DND-41 (cell line): ENCODE measurements around the gene TNS1.

Experiments
- CTCF ChIP-seq: IDR thresholded peaks from 2 replicates; pipeline ENCODE4 v1.5.1; 2012; ENCODE audit warnings: borderline replicate concordance, low read length, moderate library complexity, mild to moderate bottlenecking; ENCODE audit not compliant: poor library complexity, severe bottlenecking; ENCODE audit errors: extremely low read depth
- EZH2 ChIP-seq: IDR thresholded peaks from 3 replicates; pipeline ENCODE4 v1.6.1; 2012; ENCODE audit warnings: borderline replicate concordance, low read depth, mild to moderate bottlenecking, moderate library complexity, low read length, inconsistent platforms; ENCODE audit not compliant: severe bottlenecking

DNA sequence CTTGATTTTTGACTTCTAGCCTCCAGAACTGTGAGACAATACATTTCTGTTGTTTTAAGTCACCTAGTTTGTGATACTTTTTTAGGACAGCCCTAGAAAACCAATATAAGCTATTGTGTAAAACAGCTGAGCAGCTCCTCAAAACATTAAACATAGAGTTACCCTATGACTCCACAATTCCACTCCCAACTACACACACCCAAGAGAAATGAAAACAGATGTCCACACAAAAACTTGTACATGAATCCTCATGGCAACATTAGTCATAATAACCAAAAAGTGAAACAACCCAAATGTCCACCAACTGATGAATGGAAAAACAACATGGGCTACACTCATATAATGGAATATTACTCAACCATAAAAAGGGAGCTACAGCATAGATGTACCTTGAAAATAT, 32.6 kb downstream of the TNS1 start:
- TF ChIP-seq CTCF, result no peak
- no peak for TF ChIP-seq EZH2
